ENCODE data around the gene STAT5B. TPM values are rescaled to one million over a fixed set of nuclear protein-coding genes. Genes with fewer than 3 reads are reported as not detected.

The STAT5B gene
- total RNA-seq (2022; extraction: Qiagen RNA extraction; ENCODE audit: low read depth) = 20.8 to 28.8 TPM (median 27.5 TPM) in 5 replicates

DNA sequence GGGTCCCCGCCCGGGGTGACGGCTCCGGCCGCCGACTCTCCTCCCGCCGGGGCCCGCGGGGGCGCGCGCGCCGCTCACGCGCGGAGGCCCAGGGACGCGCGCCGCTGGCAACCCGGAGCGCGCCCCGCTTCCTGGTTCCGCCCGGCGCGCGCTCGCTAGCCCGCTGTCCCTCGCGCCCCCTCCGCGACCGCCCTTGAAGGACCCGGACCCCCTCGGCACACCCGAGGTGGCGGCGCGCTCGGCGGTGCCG, at the start of gene STAT5B:
Gene STAT5B, minus strand, starts transcription at position 33 of the 250 bp plus-strand sequence. CDS start 44,264 bp downstream, outside the sequence.

DNA sequence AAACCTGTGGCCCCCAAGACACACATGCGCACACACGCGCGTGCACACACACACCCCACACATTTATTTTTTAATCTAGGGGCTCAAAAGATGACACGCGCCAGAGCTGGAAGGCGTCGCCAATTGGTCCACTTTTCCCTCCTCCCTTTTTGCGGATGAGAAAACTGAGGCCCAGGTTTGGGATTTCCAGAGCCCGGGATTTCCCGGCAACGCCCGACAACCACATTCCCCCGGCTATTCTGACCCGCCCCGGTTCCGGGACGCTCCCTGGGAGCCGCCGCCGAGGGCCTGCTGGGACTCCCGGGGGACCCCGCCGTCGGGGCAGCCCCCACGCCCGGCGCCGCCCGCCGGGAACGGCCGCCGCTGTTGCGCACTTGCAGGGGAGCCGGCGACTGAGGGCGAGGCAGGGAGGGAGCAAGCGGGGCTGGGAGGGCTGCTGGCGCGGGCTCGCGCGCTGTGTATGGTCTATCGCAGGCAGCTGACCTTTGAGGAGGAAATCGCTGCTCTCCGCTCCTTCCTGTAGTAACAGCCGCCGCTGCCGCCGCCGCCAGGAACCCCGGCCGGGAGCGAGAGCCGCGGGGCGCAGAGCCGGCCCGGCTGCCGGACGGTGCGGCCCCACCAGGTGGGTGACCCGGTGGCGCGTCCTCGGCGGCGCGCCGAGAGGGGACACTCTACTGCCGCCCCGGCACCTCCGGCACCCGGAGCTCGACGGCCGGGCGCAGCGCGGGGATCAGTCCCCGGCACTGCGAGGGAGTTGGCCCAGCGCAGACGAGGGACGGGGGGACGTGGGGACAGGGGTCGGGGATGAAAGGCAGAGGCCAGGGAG, 12.0 kb upstream of the STAT5B start, which contains the start of gene STAT5A:
Gene STAT5A, plus strand, starts transcription at position 522 of the 826 bp plus-strand sequence. CDS start 914 bp downstream, outside the sequence.

DNA sequence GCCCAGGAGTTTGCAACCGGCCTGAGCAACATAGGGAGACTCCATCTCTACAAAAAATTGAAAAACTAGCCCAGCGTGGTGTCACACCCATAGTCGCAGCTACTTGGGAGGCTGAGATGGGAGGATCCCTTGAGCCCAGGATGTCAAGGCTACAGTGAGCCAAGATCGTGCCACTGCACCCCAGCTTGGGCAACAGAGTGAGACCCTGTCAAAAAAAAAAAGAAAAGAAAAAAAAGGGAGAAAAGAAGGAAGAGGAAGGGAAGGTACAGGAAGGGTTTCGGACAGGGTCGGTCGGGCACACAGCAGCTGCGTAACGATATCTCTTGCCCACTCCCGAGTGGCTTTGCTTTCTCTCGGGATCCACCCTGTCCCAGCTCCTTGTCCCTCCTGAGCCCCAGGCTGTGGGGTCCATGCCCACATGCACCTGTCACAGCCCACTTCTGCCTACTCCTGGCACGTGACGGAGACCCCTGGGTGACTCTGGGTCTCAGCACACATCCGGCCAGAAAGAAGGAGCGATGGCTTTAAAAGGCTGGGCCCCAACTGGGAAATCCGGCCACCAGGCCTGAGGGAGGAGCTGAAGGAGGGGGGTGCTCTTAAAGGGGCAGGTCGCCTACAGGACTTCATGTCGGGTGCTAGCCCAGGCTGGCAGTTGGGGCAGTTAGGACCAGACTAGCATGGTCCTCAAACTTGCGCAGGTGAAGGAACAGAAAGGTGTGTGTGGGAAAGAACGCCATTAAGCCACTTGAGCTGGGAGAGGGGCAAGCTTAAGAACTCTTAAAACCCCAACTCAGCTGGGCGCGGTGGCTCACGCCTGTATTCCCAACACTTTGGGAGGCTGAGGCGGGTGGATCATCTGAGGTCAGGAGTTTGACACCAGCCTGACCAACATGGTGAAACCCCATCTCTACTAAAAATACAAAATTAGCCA, 82.0 kb downstream of the STAT5B start, which contains the start of gene GHDC:
Gene GHDC, minus strand, starts transcription at position 526 of the 931 bp plus-strand sequence. CDS start 913 bp downstream, outside the sequence.

DNA sequence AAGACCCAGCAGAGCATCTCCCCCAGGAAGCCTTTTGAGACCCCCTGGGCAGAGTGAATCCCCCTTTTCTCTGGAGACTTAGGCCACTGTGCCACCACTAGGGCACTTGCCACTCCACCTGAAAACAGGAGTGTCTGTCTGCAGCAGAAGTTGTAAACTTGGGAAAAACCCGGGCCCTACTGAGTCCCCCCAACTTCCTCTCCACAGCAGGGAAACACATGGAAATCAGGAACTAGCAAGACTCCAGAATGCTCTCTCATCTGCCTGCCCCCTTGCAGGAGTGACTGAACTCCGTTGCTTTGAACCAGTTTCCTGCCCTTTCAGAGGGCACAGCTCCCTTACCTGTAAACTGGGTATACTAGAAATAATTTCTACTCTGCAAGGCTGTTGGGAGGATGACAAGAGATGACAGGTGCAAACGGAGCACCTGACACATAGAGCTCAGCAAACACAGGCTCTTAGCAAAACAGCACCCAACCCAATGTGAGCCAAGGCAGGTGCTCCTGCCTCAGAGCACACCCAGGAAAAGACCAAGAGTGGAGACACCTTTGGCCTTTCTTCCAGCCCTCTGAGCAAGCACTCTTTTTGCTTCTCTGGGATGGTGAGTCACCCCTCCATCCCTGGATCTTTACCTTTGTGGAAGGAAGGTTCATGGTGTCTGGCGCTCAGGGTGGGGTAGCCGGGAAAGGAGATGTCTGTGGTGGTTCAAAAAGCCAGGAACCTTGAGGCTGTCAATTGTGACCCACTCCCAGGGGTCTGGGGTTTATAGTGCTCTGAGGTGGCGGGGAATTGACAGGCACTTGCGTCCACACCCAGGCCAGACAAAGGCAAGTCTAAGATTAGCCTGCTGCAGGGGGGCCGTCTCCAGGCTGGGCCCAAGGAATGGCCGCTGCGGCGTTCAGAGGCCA, 91.2 kb downstream of the STAT5B start, which contains the start of gene HCRT:
Gene HCRT, minus strand, starts transcription at position 740 of the 908 bp plus-strand sequence. Its CDS starts 87 bp downstream, at position 653.

DNA sequence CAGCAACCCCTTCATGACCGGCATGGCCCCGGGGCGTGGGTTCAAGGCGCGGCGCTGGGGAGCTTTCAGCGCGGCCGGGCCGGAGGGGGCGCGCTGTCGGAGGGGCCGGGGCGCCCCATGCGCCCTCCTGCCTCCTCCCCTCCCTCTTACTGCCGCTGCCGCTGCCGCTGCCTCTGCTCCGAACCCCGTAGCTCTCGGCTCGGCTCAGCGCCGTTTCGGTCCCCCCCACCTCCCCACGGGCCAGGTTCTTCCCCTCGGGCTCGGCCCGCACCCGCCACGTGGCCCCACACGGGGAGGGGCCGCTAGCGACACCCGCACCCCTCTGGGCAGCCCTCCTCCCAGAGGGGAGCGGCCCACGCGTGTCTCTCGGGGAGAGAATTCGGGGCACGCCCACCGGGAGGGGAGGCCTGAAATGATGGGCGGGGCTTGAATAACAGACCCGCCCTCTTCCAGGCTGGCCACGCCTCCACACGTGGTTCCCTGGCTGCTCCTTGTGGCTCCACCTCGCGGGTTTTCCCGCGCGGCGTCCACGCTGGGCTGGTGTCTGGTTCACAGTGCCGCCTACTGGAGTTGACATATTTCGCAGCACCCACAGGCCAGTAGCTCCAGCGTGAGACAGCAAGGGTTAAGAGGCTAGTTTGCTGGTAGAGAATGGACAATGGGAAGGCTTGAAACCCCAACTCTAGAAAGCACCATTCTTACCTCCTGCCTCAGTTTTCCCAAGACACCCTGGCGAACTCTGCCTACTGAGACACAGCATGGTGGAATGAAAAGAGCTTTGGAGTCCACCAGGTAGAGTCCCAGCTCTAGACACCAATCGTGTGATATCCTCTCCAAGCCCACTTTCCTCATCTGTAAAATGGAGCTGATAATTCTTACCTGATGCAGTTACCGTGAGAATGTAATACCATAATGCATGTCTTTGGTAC, 95.0 kb downstream of the STAT5B start, which contains the start of gene KCNH4:
Gene KCNH4, minus strand, starts transcription at position 221 of the 929 bp plus-strand sequence. Its CDS starts 197 bp downstream, at position 24.

Other genes starting within 250 kb of the STAT5B start
- 0.48 to 0.94 TPM (median 0.69 TPM) in 5 replicates for gene C17orf113, start 225.8 kb downstream of the STAT5B start, total RNA-seq (2022; extraction: Qiagen RNA extraction; ENCODE audit: low read depth)
- gene ZNF385C, start 177.9 kb downstream of the STAT5B start, total RNA-seq (2022; extraction: Qiagen RNA extraction; ENCODE audit: low read depth) = 0.14 to 0.32 TPM (median 0.27 TPM) in 4 of 5 replicates, not detected in the other
- gene DHX58, start 163.7 kb downstream of the STAT5B start, total RNA-seq (2022; extraction: Qiagen RNA extraction; ENCODE audit: low read depth) = 0.18 to 0.69 TPM (median 0.51 TPM) in 5 replicates
- 36.5 to 47.8 TPM (median 45.1 TPM) in 5 replicates for gene KAT2A, start 155.0 kb downstream of the STAT5B start, total RNA-seq (2022; extraction: Qiagen RNA extraction; ENCODE audit: low read depth)
- 0.08 TPM in 1 of 5 replicates, not detected in the others for gene HSPB9, start 153.6 kb downstream of the STAT5B start, total RNA-seq (2022; extraction: Qiagen RNA extraction; ENCODE audit: low read depth)
- 222 to 266 TPM (median 257 TPM) in 5 replicates for gene RAB5C, start 121.4 kb downstream of the STAT5B start, total RNA-seq (2022; extraction: Qiagen RNA extraction; ENCODE audit: low read depth)
- gene KCNH4, start 95.2 kb downstream of the STAT5B start, total RNA-seq (2022; extraction: Qiagen RNA extraction; ENCODE audit: low read depth) = 0.25 to 0.39 TPM (median 0.29 TPM) in 5 replicates
- not detected in 5 replicates for gene HCRT, start 90.9 kb downstream of the STAT5B start, total RNA-seq (2022; extraction: Qiagen RNA extraction; ENCODE audit: low read depth)
- gene GHDC, start 81.9 kb downstream of the STAT5B start, total RNA-seq (2022; extraction: Qiagen RNA extraction; ENCODE audit: low read depth) = 18.2 to 22.2 TPM (median 18.6 TPM) in 5 replicates
- gene STAT5A, start 12.1 kb upstream of the STAT5B start, total RNA-seq (2022; extraction: Qiagen RNA extraction; ENCODE audit: low read depth) = 5.3 to 7.8 TPM (median 5.6 TPM) in 5 replicates
- gene STAT3, start 112.1 kb upstream of the STAT5B start, total RNA-seq (2022; extraction: Qiagen RNA extraction; ENCODE audit: low read depth) = 69.4 to 84.9 TPM (median 81.2 TPM) in 5 replicates
- 377 to 438 TPM (median 432 TPM) in 5 replicates for gene CAVIN1, start 146.9 kb upstream of the STAT5B start, total RNA-seq (2022; extraction: Qiagen RNA extraction; ENCODE audit: low read depth)
- 33.4 to 44.5 TPM (median 40.8 TPM) in 5 replicates for gene ATP6V0A1, start 182.5 kb upstream of the STAT5B start, total RNA-seq (2022; extraction: Qiagen RNA extraction; ENCODE audit: low read depth)